Heart left ventricle (tissue), 13 donors: ENCODE measurements around the gene DOCK3.

Experiments
- POLR2A ChIP-seq, 2 donors: fragments of 450-650 bp; IDR thresholded peaks; one replicate each; pipeline ENCODE4 v1.6.1; 2017; ENCODE audit warnings: antibody characterized with exemption in 2 of 2, mild to moderate bottlenecking in 2 of 2, moderate library complexity in 2 of 2
- TF ChIP-seq, protein P1 (sequence below), 12 donors: fragments of 200-600 bp; sonication (generic) in 4 of 12; IDR thresholded peaks; one replicate each; pipeline versions ENCODE4 v1.5.0 to v1.8.0; 2018 to 2022; ENCODE audit warnings: antibody characterized with exemption in 12 of 12, mild to moderate bottlenecking in 5 of 12
- donor health status: ischemic (EF 13 %, LVEDD 7.1; RV severe dilation, severe dysfunction).
- donor health status: DM: no; HTN: yes; CAD: no.
- donor health status: DM: no; HTN: no; CAD: no.
- donor health status: ischemic (EF 25% LVEDD 6.9; RV normal size, moderate dysfunction).
- donor health status: ischemic (EF 25% LVEDD 5.7; RV mildly dilated, moderate dysfunction).
- donor health status: ischemic (EF 35%, LVEDD 5.7; RV mildly dilated, moderate dysfunction).
- donor health status: nonischemic (EF 11% LVEDD 7.7; RV severe dilation, severe dysfunction).
- donor health status: DM: yes; HTN: yes; CAD: no.
- donor health status: PGD.
- donor health status: ischemic (EF 29% LVEDD 5.4; RV normal size, mild dysfunction).
- donor health status: nonischemic (EF 23%, LVEDD 6.1; RV moderate dilation, normal function).

DNA sequence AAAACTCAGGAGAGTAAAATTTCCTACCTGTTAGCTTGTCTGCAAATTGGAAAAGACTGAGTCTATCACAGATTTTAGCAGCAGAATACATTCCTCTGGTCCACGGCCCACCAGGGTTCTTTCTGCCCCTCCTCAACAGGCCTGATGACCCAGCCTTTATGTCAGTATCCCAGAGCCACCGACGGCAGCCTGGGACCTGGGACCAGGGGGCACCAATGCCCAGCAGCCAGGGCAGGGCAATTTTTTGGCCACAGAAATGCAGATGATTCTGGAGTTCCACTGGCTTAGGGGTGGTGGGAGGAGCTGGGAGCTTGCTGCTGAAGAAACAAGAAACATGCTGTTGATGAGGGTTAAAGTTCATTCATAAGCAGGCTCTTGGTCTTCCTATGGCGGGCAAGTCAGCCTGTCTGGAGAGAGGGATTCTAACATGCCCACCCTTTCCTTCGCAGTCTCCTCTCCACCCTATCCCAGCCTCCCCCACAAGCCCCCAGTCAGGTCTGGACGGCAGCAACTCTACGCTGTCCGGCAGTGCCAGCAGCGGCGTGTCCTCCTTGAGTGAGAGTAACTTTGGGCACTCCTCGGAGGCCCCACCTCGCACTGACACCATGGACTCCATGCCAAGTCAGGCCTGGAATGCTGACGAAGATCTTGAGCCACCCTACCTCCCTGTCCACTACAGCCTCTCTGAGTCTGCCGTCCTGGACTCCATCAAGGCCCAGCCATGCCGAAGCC lies 706.0 kb downstream of the DOCK3 start:
- TF ChIP-seq, protein P1, sequence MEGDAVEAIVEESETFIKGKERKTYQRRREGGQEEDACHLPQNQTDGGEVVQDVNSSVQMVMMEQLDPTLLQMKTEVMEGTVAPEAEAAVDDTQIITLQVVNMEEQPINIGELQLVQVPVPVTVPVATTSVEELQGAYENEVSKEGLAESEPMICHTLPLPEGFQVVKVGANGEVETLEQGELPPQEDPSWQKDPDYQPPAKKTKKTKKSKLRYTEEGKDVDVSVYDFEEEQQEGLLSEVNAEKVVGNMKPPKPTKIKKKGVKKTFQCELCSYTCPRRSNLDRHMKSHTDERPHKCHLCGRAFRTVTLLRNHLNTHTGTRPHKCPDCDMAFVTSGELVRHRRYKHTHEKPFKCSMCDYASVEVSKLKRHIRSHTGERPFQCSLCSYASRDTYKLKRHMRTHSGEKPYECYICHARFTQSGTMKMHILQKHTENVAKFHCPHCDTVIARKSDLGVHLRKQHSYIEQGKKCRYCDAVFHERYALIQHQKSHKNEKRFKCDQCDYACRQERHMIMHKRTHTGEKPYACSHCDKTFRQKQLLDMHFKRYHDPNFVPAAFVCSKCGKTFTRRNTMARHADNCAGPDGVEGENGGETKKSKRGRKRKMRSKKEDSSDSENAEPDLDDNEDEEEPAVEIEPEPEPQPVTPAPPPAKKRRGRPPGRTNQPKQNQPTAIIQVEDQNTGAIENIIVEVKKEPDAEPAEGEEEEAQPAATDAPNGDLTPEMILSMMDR (IDR thresholded peaks at IDR 0.05), result no peak
- no peak for TF ChIP-seq POLR2A (IDR thresholded peaks at IDR 0.05)
